Measurements from ENCODE around the gene SKIC8. TPM values are rescaled to one million over a fixed set of nuclear protein-coding genes. Genes with fewer than 3 reads are reported as not detected.

The SKIC8 gene
- total RNA-seq, 4 donors from 2014 or later: 29.4 to 85.0 (median 62.9) TPM

- Histone ChIP-seq H3K27me3 (no peaks in the 10 kb centered on the region), H3K4me1 (no peaks in the 10 kb centered on the region), H3K36me3 (no peaks in the 10 kb centered on the region), H3K9me3 (no peaks in the 10 kb centered on the region), H3K4me3 (no peak overlapping the region), H3K27ac (no peak overlapping the region)
- TF ChIP-seq POLR2A (IDR thresholded peaks at IDR 0.05) (no peak), CTCF (IDR thresholded peaks at IDR 0.05) (no peak)
- DNase-seq: no peak
- intact Hi-C loops (cut with DNase I; ENCODE audit: low total_unique reads): no loop called here
Measured at GRCh38 chr15:78291698-78292097, 7.7 kb downstream of the SKIC8 start.

GRCh38 chr15:78291052-78291451 lies 8.4 kb downstream of the SKIC8 start:
- Histone ChIP-seq H3K9me3 (no peaks in the 10 kb centered on the region), H3K27ac (no peak overlapping the region), H3K36me3 (no peaks in the 10 kb centered on the region), H3K4me1 (no peaks in the 10 kb centered on the region), H3K27me3 (no peaks in the 10 kb centered on the region), H3K4me3 (no peak overlapping the region)
- no peak for TF ChIP-seq CTCF (IDR thresholded peaks at IDR 0.05)
- no peak for TF ChIP-seq POLR2A (IDR thresholded peaks at IDR 0.05)
- intact Hi-C loops (cut with DNase I; ENCODE audit: low total_unique reads): no loop called here
- DNase-seq: no peak

GRCh38 chr15:78290222-78290621 lies 9.2 kb downstream of the SKIC8 start:
- no peak overlapping the region for H3K27ac ChIP-seq
- H3K27me3 ChIP-seq: no peaks in the 10 kb centered on the region
- intact Hi-C loops (cut with DNase I; ENCODE audit: low total_unique reads): no loop called here
- TF ChIP-seq POLR2A (IDR thresholded peaks at IDR 0.05) (no peak), CTCF (IDR thresholded peaks at IDR 0.05) (no peak)
- H3K4me3 ChIP-seq: no peak overlapping the region
- H3K4me1 ChIP-seq: no peaks in the 10 kb centered on the region
- no peaks in the 10 kb centered on the region for H3K9me3 ChIP-seq
- no peaks in the 10 kb centered on the region for H3K36me3 ChIP-seq
- DNase-seq: no peak

- TF ChIP-seq CTCF (IDR thresholded peaks at IDR 0.05) (no peak), POLR2A (IDR thresholded peaks at IDR 0.05) (no peak)
- no peaks in the 10 kb centered on the region for H3K4me1 ChIP-seq
- no peak overlapping the region for H3K27ac ChIP-seq
- no peak for DNase-seq
- intact Hi-C loops (cut with DNase I; ENCODE audit: low total_unique reads): no loop called here
- no peak overlapping the region for H3K4me3 ChIP-seq
- H3K9me3 ChIP-seq: no peaks in the 10 kb centered on the region
- H3K36me3 ChIP-seq: no peaks in the 10 kb centered on the region
- H3K27me3 ChIP-seq: no peaks in the 10 kb centered on the region
Measured at GRCh38 chr15:78284758-78285157, 14.7 kb downstream of the SKIC8 start.

- H3K9me3 ChIP-seq: no peaks in the 10 kb centered on the region
- H3K36me3 ChIP-seq: no peaks in the 10 kb centered on the region
Measured at GRCh38 chr15:78282324-78282723, 17.1 kb downstream of the SKIC8 start.

More at GRCh38 chr15:78282324-78282723, 17.1 kb downstream of the SKIC8 start:
- intact Hi-C loops (cut with DNase I; ENCODE audit: low total_unique reads): no loop called here
- TF ChIP-seq POLR2A (IDR thresholded peaks at IDR 0.05) (no peak), CTCF (IDR thresholded peaks at IDR 0.05) (no peak)
- no peaks in the 10 kb centered on the region for H3K4me1 ChIP-seq
- H3K4me3 ChIP-seq: no peak overlapping the region
- H3K27me3 ChIP-seq: no peaks in the 10 kb centered on the region
- no peak overlapping the region for H3K27ac ChIP-seq
- no peak for DNase-seq
